ENCODE measurements around the gene GATA3.

Gene GATA3

GRCh38 chr10:8114741-8115617 lies 60.5 kb downstream of the GATA3 start:
- DNase-seq (ENCODE audit: insufficient read length, low spot score) (no peak), FAIRE-seq (no peak)
- no peak for TF ChIP-seq CTCF (IDR thresholded peaks at IDR 0.05; ENCODE audit: insufficient read depth, missing control alignments)

DNA sequence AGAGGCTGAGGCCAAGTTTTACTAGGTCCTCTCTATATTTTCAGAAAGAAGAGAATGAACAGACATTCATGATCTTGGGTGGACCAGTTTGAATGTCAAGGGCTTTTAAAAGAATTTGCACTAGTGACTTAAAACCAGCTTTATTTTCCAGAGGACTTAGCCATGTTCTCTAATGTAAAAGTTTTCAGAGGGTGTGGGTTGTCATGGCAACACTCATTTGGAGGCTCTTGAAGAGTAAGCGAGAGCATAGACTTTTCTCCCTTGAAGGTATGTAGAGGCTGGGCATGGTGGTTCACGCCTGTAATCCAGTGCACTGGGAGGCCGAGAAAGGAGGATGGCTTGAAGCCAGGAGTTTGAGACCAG lies 61.1 kb downstream of the GATA3 start:
- no peak for DNase-seq (ENCODE audit: insufficient read length, low spot score)
- no peak for FAIRE-seq
- TF ChIP-seq CTCF (IDR thresholded peaks at IDR 0.05; ENCODE audit: insufficient read depth, missing control alignments): no peak

- no peak for TF ChIP-seq CTCF (IDR thresholded peaks at IDR 0.05; ENCODE audit: insufficient read depth, missing control alignments)
- DNase-seq (ENCODE audit: insufficient read length, low spot score) (no peak), FAIRE-seq (no peak)
Observed at GRCh38 chr10:8116474-8116873, 62.0 kb downstream of the GATA3 start.

- FAIRE-seq (no peak), DNase-seq (ENCODE audit: insufficient read length, low spot score) (no peak)
- TF ChIP-seq CTCF (IDR thresholded peaks at IDR 0.05; ENCODE audit: insufficient read depth, missing control alignments): no peak
Observed at GRCh38 chr10:8116926-8117493, 62.5 kb downstream of the GATA3 start.

GRCh38 chr10:8121201-8121890 lies 66.9 kb downstream of the GATA3 start:
- no peak for DNase-seq (ENCODE audit: insufficient read length, low spot score)
- TF ChIP-seq CTCF (IDR thresholded peaks at IDR 0.05; ENCODE audit: insufficient read depth, missing control alignments): no peak
- FAIRE-seq: no peak

- DNase-seq (ENCODE audit: insufficient read length, low spot score): no peak
- FAIRE-seq: no peak
- no peak for TF ChIP-seq CTCF (IDR thresholded peaks at IDR 0.05; ENCODE audit: insufficient read depth, missing control alignments)
Observed at GRCh38 chr10:8122611-8123369, 68.3 kb downstream of the GATA3 start.
